Stomach (tissue), 9 donors: ENCODE results near the gene ERI2. TPM values are rescaled to one million over a fixed set of nuclear protein-coding genes. Genes with fewer than 3 reads are reported as not detected.

Source experiments
- DNase-seq, 2 donors: peaks; one replicate each; pipeline versions ENCODE4 v3.0.0 to v3.0.0-alpha.2; 2013 to 2019
- H3K27ac ChIP-seq, 5 donors: fragments of 200-600 bp in 4 of 5; sonication (generic) in 4 of 5; one replicate each; pipeline ENCODE4 v1.5.1; 2013 to 2019; ENCODE audit warnings: mild to moderate bottlenecking in 1 of 5, moderate library complexity in 1 of 5
- H3K27me3 ChIP-seq, 3 donors: fragments of 200-600 bp; sonication (generic); one replicate each; pipeline ENCODE4 v1.5.1; 2017 to 2019; ENCODE audit warnings: mixed run types in 1 of 3
- H3K36me3 ChIP-seq, 4 donors: fragments of 200-600 bp; sonication (generic); 1 replicate in 3 of 4; 2 replicates in 1 of 4; pipeline ENCODE4 v1.5.1; 2016 to 2019
- H3K4me1 ChIP-seq, 4 donors: fragments of 200-600 bp; sonication (generic); one replicate each; pipeline ENCODE4 v1.5.1; 2016 to 2019
- H3K4me3 ChIP-seq, 4 donors: fragments of 200-600 bp; sonication (generic) in 3 of 4; one replicate each; pipeline ENCODE4 v1.5.1; 2016 to 2019; ENCODE audit warnings: mild to moderate bottlenecking in 1 of 4
- H3K9me3 ChIP-seq, 4 donors: fragments of 200-600 bp; sonication (generic); one replicate each; pipeline ENCODE4 v1.5.1; 2016 to 2019
- CTCF ChIP-seq, 7 experiments: fragments of 450-650 bp in 4 of 7; fragments of 200-600 bp in 3 of 7; sonication (generic) in 3 of 7; IDR thresholded peaks; one replicate each; pipeline ENCODE4 v1.5.1; 2016 to 2019; ENCODE audit warnings: antibody characterized with exemption in 7 of 7, control low read depth in 2 of 7, mild to moderate bottlenecking in 1 of 7
- EP300 ChIP-seq: sonication (generic); formaldehyde crosslinking; IDR thresholded peaks from one replicate; pipeline ENCODE4 v1.6.1; 2017; ENCODE audit warnings: antibody characterized with exemption
- POLR2A ChIP-seq, 4 donors: fragments of 450-650 bp; IDR thresholded peaks; one replicate each; pipeline ENCODE4 v1.6.1; 2016; ENCODE audit warnings: antibody characterized with exemption in 4 of 4, control low read depth in 2 of 4, mild to moderate bottlenecking in 1 of 4, moderate library complexity in 1 of 4
- POLR2AphosphoS5 ChIP-seq, 3 donors: sonication (generic); formaldehyde crosslinking; IDR thresholded peaks; one replicate each; pipeline ENCODE4 v1.6.1; 2016; ENCODE audit warnings: antibody characterized with exemption in 3 of 3
- WGBS, 5 donors: extraction: QIAGEN DNeasy Blood & Tissue Kit in 3 of 5; methylation state at CpG; one replicate each; pipeline versions ENCODE4 v1.1.5 to v1.1.7; 2013 to 2018; 5-methylcytosine and 5-hydroxymethylcytosine counted together
- intact Hi-C: fragments of 100-400 bp; cut with DNase I; formaldehyde crosslinking; loops from one replicate; pipeline ENCODE4 v1.15.1; 2023; ENCODE audit warnings: low total_unique reads
- polyA plus RNA-seq, 3 donors: library from polyadenylated mRNA; stranded (reverse); fragments of 200-250 nt; gene quantifications; one replicate each; pipeline ENCODE4 v1.2.3, GENCODE V29; 2013
- total RNA-seq, 5 donors: library from RNA; depleted of rRNA; stranded (reverse); fragments of >200 nt; gene quantifications; one replicate each; pipeline versions ENCODE4 v1.1.0 to v1.2.3, GENCODE V29; 2014 to 2016
- donor health status: healthy with polysubstance abuse.
- donor health status: Bipolar disorder and iron deficiency.
- donor health status: healthy.

The ERI2 gene
- total and polyA plus RNA-seq, 8 donors, result 8.5 to 49.0 (median 11.4) TPM

DNA sequence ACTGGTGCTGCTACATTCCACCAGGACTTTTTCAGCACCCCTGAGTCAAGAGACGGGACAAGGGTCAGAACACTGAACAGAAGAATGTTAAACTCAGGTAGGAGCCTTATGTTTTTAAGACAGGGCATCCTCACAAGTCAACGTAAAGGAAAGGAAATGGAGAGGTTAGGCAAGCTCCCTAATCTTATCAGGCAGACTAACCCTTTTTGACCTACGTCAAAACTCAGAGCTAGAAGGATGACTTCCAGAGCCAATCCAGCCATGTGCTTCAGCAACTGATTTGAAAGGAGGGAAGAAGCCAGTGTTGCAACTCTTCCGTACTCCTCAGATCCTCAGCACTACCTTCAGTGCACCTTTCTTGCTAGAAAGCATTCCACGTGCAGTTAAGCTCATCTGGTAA lies 46.9 kb upstream of the ERI2 start:
- Histone ChIP-seq H3K4me1 (peaks cover 36 to 49% (median 44%) of the 10 kb centered on the region in 4 donors), H3K27me3 (no peaks in the 10 kb centered on the region), H3K4me3 (no peak overlapping the region), H3K27ac (peak overlapping the region in 4 of 5 donors; percentile 11 to 80 (median 76)), H3K9me3 (no peaks in the 10 kb centered on the region), H3K36me3 (peaks cover 6 to 28% (median 19%) of the 10 kb centered on the region in 4 donors)
- intact Hi-C loops, result loop anchor here (10.0 kb wide), 1 partner anchor 52 kb away; the partner anchor contains the start of genes DCUN1D3 and LYRM1
- DNase-seq, result no peak
- TF ChIP-seq CTCF (IDR thresholded peaks at IDR 0.05) (no peak), POLR2AphosphoS5 (IDR thresholded peaks at IDR 0.05) (peak in 1 of 3 donors; percentile 53)
- 46 to 68% (median 55%) methylated on average over 5 of the region's 5 CpGs for WGBS, 5 donors

DNA sequence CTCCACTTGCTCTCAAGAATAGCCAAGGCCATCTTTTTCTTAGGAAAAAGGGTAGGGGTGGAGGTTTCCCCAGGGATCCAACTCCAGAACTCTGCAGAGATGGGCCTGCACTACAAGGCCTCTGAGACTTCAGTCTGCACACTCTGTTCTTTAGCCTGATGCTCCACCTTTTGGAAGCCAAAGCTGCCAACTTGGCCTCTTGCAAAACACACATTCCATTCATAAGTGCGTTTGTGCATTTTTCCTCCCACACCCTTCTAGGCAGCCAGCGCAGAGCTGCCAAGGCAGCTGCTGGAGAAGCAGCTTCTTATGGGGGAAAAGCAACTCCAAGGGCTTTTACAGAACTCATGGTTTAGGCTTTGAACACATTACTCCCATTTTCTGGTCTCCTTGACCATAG lies 45.3 kb upstream of the ERI2 start:
- peaks cover 36 to 49% (median 44%) of the 10 kb centered on the region in 4 donors for H3K4me1 ChIP-seq
- no peak overlapping the region for H3K4me3 ChIP-seq
- H3K9me3 ChIP-seq, result no peaks in the 10 kb centered on the region
- H3K36me3 ChIP-seq, result peaks cover 6 to 22% (median 13%) of the 10 kb centered on the region in 4 donors
- peak overlapping the region; percentile 9 to 80 (median 77) for H3K27ac ChIP-seq
- intact Hi-C loops, result loop anchor here (10.0 kb wide), 1 partner anchor 53 kb away; the partner anchor contains the start of genes DCUN1D3 and LYRM1
- H3K27me3 ChIP-seq, result no peaks in the 10 kb centered on the region
- 10 to 22% (median 18%) methylated on average over 2 of the region's 2 CpGs for WGBS, 5 donors
- peak; percentile 82 to 88 for DNase-seq
- TF ChIP-seq CTCF (IDR thresholded peaks at IDR 0.05), result no peak
- TF ChIP-seq POLR2AphosphoS5 (IDR thresholded peaks at IDR 0.05), result peak; percentile 91 to 96 (median 96)
- no peak for TF ChIP-seq POLR2A (IDR thresholded peaks at IDR 0.05)
- TF ChIP-seq EP300, result peak; percentile 74

DNA sequence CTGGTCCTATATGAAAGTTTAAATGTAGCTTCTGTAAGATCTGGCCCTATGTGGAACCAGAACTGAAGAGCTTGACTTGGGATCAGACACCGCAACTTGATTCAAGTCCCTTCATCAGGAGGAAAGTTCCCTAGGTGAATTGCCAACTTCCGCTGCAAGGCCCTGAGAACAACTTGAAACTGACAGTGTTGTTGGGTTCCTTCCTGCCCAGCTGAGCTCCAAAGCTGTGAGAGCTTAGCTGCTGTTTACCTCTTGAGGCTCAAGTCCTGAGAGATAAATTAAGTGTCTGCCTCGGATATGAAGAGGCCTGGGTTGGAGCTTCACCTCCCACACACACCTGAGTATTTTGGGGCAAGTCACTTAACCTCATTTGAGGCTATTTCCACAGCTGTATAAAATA lies 44.7 kb upstream of the ERI2 start:
- DNase-seq, result no peak
- H3K27ac ChIP-seq, result peak overlapping the region in 4 of 5 donors; percentile 73 to 80 (median 78)
- no peaks in the 10 kb centered on the region for H3K27me3 ChIP-seq
- TF ChIP-seq POLR2AphosphoS5 (IDR thresholded peaks at IDR 0.05), result no peak
- no peak for TF ChIP-seq CTCF (IDR thresholded peaks at IDR 0.05)
- H3K9me3 ChIP-seq, result no peaks in the 10 kb centered on the region
- no peak overlapping the region for H3K4me3 ChIP-seq
- H3K4me1 ChIP-seq, result peaks cover 36 to 49% (median 44%) of the 10 kb centered on the region in 4 donors
- intact Hi-C loops, result loop anchor here (10.0 kb wide), 1 partner anchor 54 kb away; the partner anchor contains the start of genes DCUN1D3 and LYRM1
- peaks cover 6 to 24% (median 17%) of the 10 kb centered on the region in 4 donors for H3K36me3 ChIP-seq
- 54 to 73% (median 64%) methylated on average over 3 of the region's 3 CpGs for WGBS, 5 donors

DNA sequence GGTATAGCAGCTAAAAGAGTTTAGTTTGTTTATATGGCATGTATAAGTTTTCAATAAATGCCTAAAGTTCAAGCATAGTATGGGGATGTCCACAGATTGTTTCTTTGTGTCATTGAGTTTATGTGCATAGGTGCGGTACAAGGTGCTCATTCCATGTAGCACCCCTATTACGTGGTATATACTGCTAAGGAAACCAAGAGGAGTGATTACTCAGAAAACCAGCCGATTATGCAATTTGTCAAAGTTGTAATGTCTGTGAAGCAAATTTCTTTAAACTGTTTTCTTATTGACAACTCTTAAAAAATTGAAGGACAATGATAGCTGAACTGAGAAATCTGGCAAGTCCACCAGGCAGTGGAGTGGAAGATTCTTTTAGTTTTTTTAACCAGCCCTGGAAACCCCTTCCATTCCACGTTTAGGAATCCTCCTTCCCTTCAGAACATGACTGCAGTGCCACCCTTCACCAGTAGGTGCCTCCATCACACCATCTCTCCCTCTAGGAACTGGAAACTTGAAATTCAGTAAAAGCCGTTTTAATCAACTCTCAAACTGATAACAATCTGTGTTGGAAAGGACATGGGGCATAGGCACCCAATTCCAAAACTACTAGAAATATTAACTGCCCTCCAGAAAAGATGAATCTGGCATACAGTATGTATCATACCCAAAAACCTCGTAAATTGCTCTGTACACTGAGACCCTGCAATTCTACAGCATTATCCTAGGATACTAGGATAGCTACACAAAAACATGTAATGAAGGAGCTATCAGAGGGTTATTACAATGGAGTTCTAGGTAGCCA lies 43.5 kb upstream of the ERI2 start:
- Histone ChIP-seq H3K27me3 (no peaks in the 10 kb centered on the region), H3K27ac (peak overlapping the region in 4 of 5 donors; percentile 73 to 80 (median 78)), H3K9me3 (no peaks in the 10 kb centered on the region), H3K4me1 (peaks cover 36 to 49% (median 44%) of the 10 kb centered on the region in 4 donors), H3K36me3 (peaks cover 0 to 26% (median 18%) of the 10 kb centered on the region in 4 donors), H3K4me3 (no peak overlapping the region)
- TF ChIP-seq POLR2AphosphoS5 (IDR thresholded peaks at IDR 0.05) (peak in 1 of 3 donors; percentile 39), POLR2A (IDR thresholded peaks at IDR 0.05) (no peak), EP300 (no peak), CTCF (IDR thresholded peaks at IDR 0.05) (peak in 6 of 7 experiments; percentile 9 to 98 (median 94))
- DNase-seq, result peak; percentile 75 to 84
- 40 to 48% (median 46%) methylated on average over 6 of the region's 6 CpGs for WGBS, 5 donors
- intact Hi-C loops, result loop anchor here (5.0 to 10.0 kb wide), 2 partner anchors 55 to 238 kb away; partner anchors contain the start of genes DCUN1D3 and LYRM1
